ENCODE measurements around the gene TH.
"Not testable (repeated sequence)": the region's sequence is repeated elsewhere in the genome, so short reads cannot be mapped to it uniquely, and the experiment has no call there.

TH gene

DNA sequence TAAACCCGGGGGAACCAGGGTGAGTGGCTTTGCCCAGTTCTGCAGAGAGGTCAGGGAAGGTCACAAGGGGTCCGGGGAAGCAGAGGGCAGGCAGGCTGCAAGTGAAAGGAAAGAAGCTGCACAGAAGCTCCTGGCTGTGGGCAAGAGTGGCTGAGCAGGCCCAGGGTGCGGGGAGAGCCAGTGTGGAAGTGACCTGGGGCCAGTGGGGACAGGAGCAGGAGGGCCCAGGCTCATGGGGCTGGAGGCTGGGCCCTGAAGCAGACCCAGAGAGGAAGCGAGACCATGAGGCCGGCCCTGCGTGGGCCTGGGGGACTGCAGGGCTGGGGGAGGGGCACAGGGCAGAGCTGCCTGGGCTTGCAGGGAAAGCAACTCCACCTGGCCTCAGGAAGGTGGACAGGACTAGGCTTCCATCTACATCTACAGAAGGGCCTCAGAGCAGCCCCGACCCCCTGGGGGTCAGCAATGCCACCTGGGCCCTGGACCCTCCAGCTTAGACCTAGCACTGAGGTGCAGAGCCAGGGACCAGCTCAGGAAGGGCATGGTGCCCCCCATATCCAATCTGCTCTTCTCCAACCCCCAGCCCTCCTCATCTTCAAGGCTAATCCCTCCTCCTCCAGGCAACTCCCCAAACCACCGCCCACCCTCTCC lies 44.0 kb downstream of the TH start:
- DNase-seq, result no peak

DNA sequence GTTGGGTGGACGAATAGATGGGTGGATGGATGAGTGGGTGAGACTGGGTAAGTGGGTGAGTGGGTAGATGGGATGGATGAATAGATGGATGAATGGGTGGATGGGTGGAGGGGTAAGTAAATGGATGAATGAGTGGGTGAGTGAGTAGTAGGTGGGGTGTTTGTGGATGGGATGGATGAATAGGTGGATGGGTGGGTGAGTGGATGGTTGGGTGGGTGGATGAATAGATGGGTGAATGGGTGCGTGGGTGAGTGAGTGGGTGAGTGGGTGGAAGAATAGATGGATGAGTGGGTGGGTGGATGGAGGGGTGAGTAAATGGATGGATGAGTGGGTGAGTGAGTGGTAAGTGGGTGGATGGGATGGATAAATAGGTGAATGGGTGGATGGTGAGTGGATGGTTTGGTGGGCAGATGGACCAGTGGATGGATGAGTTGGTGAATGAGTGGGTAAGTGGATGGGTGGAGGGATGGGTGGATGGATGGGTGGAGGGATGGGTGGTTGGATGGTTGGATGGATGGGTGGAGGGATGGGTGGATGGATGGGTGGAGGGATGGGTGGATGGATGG lies 45.0 kb downstream of the TH start:
- no peak for DNase-seq

DNA sequence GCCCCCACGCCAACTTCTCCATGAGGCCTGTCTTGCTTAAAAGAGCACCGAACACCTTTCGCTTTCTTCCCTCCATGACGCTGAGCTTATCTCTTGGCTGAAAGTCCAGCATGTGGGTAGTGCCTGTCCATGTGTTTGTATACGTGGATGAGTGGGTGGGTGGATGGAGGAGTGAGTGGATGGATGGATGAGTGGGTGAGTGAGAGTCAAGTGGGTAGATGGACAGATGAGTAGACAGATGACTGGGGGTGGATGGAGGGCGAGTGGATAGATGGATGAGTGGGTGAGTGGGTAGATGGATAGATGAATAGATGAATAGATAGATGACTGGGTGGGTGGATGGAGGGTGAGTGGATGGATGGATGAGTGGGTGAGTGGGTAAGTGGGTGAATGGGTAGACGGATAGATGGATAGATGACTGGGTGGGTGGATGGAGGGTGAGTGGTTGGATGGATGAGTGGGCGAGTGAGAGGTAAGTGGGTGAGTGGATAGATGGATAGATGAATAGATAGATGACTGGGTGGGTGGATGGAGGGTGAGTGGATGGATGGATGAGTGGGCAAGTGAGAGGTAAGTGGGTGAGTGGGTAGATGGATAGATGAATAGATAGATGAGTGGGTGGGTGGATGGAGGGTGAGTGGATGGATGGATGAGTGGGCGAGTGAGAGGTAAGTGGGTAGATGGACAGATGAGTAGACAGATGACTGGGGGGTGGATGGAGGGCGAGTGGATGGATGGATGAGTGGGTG lies 46.7 kb downstream of the TH start:
- not testable (repeated sequence) for DNase-seq

DNA sequence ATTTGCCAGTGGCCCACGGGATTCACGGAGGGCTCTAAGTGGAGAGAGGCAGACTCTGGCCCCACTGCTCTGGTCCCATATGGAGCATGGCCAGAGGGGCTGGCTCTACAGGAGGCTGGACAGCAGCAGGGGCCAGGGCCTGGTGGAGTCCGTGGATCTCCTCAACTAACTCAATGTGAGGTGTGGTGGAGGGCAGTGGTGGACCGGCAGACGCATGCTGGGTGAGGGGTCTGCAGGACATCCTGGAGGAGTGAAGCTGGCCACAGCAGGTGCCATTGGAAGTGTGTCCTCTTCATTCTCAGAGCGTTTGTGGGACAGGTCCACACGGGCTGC lies 48.0 kb downstream of the TH start:
- no peak for DNase-seq

DNA sequence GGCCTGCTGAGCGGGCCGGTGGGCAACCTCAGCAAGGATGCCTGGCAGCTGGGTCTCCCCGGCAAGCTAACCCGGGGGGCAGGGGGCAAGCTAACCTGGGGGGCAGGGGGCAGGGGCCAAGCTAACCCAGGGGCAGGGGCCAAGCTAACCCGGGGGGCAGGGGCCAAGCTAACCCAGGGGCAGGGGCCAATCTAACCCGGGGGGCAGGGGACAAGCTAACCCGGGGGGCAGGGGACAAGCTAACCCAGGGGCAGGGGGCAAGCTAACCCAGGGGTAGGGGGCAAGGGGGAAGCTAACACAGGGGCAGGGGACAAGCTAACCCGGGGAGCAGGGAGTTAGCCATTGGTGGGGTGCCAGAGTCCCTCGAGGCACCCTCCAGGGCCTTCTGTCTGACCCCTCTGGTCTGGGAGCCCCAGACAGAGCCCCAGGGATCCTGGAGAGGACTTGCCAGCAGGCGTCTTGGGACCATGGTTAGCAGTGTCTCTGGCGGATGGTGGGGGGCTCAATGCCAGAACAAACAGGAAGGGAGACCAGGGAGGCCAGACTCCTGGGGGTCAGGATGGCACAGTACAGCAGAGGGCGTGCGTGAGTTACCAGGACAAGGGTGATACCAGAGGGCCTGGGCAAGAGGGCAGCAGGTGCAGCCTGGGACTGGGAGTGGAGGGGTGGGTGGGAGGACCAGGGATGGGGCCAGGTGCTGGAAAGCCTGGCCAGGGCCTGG lies 48.5 kb downstream of the TH start:
- DNase-seq, result no peak

DNA sequence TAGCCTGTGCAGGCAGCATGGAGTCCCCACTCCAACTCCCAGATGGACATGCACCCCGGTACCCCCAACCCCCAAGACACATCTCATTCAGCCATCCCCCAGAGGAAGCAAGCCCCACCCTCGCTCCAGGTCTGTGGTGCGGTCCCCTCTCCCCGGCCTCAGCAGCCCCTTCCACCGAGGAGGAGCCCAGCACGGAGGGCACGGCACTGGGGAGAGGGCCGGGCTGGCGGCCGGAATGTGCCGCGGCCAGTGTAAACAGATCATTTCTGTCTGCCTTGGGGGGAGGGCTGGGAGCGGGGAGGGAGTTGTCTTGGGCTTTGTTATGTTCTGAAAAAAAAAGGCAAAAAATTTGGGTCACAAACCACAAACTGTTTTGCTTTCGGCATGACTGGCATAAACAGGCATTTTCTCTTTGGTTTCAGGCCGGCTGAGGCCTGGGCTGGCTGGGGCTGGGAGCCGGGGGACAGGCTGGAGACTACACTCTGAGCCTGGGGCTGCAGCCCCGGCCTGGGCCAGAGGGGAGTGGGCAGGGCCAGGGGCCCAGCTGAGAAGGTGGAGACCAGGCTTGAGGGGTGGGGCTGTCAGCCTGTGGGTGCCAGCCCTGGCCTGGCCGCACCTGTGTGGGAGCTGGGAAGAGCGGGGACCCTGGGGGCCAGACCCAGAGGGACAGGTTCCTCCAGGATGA lies 49.3 kb downstream of the TH start:
- DNase-seq, result no peak

DNA sequence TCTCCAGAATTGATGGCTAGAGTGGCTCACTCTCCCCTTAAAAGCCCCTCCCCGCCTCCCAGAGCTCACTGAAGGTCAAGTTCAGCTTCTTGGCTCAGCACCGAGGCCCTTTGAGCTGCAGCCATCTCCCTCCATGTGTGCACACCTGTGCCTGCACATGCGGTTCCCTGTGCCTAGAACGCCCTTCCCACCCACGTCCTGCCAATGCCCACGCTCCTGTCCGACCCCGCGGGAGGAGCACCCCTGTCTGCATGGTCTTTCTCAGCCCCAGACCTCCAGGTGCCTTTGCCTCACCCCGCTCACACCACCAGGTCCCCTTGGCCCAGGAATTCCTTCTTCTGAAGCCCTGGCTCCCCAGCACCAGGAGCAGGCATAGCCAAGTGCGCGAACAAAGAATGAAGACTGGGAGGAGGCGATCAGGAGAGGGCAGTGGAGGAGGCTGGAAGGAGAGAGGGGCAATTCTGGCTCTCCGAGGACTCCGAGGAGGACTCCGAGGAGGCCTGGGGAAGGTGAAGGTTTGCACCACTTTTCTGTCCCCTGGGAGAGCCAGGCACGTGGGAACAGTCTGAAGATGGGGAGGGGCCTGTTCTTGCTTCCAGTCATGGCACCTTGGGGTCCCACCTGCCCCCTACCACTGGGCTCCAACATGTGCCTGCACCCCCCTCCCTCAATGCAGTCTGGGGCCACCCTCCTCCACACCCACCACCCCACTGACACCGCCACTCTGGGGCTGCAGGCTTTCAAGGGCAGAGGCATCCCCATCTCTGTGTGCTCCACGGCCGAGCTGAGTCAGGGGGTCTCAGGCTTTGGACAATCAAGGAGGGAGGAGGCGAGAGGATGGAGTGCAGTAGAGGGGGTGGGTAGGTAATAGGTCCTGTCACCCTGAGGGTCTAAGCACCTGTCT lies 50.1 kb downstream of the TH start:
- no peak for DNase-seq

DNA sequence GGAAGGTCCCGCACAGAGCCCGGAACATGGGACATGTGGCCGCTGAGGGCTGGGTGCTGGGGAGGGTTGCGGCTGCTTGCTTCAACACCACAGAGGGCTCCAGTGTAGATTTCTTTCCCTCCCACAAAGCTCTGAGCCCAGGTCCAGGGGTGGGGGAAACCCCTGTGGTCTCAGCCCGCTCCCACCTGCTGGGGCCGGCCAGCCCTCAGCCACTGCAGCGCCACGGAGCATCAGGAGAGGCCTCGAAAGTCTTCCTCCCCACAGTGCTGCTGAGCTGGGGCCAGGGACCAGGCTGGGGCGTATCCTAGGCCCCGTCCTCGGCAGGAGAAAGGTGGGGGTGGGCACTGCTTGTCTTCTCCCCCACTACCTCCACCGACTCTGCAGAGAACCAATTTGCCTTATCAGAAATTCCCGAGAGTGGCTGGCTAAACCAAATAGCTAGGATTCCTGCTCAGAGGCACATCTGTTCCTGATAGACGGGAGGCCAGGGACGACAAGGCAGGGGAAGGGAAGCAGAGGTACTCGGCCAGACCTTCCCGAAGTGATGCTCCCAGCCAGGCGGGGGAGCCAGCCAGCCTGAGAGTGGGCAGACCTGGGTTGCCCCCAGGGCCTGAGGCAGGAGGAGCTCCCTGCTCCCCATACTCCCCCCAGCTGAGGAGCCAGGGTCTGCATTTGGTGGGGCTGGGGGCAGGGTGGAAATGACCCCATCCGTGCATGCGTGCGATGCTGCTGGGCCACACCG lies 51.1 kb downstream of the TH start:
- DNase-seq, result no peak

DNA sequence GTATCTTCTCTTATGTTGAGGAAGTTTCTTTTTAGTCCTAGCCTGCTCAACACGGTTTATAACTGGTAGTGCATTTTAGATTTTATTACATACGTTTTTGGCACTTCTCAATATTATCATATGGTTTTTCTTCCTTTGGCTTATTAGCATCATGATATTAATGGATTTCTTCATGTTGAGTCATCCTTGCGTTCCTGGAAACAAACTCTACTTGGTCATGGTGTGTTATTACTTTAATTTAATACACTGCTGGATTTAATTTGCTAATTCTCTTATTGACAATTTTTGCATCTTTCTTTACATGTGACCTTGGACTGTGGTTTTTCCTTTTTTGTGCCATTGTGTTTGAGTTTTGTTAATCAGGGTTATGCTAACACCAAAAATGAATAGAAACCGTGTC lies 52.9 kb downstream of the TH start:
- DNase-seq, result no peak

DNA sequence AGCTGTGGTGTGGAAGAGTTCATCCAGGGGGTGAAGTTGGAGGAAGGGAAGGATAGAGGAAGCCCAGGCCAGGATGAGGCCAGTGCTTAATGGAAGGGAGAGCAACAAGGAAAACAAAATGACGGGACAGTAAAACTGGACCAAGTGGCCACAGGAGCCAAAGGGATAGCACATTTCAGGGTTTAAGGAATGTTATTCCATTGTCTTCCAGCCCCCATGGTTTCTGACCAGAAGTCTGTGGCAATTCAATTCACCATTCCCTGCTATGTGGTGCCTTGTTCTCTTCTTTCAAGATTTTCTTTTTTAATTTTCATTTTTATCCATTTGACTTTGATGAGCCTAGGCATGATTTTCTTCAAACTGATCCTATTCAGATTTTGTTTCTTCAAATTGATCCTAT lies 54.9 kb downstream of the TH start:
- DNase-seq, result no peak

DNA sequence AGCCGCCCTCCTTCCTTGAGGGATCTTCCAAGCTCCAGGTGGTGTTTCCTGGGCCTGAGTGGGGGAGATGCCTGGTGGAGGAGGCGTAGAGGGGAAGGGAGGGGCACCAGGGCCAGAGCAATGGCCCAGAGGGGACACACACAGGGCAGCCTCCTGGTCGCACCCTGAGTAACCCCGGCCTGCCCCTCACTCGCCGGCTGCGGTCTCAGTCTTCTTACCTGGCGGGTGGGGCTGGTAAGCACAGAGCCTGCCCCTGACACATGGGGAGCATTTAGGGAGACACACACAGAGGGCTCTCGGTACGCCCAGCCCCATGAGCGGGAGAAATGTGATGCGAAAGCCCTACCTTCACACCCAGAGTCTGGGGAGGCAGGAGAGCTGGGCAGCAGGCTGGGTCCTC lies 56.3 kb downstream of the TH start:
- DNase-seq, result no peak

DNA sequence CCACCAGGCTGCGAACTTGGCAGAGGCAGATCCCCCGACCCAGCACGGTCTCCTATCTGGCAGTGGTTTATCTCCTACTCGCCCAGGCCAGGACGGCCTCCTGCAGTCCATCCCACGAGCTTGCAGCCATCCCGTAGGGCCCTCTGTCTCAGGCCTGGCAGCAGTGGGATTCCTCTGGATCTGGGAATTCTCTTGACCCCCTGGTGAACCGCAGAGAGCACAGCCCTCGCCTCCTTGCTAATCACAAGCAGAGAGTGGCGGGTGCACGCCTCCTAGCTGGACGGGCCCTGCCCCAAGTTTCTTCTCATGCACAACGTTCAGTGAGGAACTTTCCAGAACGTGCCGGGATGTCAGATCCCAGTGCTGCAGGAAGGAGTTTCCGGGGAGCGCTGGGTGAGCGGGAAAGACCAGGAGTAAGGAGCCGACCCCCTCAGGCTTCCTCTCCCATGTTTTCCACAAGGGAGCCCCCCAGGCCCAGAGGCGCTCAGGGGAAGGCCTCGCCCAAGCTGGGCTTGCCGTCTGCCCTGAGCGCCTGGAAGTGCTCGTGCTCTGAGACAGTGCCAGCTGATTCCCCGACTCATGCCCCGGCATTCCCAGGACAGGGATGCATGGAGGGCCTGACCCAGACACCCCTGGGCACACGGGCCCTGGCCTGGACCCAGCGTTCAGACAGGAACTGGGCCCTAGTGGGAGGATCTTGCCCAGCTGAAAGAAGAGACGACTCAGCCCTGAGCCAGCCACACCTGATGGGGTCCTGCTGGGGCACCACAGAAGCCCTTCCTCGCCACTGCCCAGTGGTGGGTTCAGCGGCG lies 57.0 kb downstream of the TH start:
- no peak for DNase-seq
